ENCODE data around the gene CCNY.

GRCh38 chr10:35372329-35372728, 36.0 kb downstream of the CCNY start:
- TF ChIP-seq CTCF (IDR thresholded peaks at IDR 0.05) (no peak), POLR2A (IDR thresholded peaks at IDR 0.05) (no peak)
